Tibial nerve (tissue), 4 donors: Measurements from ENCODE around the gene RBM20. TPM values are rescaled to one million over a fixed set of nuclear protein-coding genes. Genes with fewer than 3 reads are reported as not detected.

ENCODE experiments used
- DNase-seq, 2 donors: peaks; one replicate each; pipeline ENCODE4 v3.0.0-alpha.2; 2019; ENCODE audit warnings: low spot score in 2 of 2
- H3K27ac ChIP-seq, 4 donors: fragments of 200-600 bp; sonication (generic) in 3 of 4; one replicate each; pipeline ENCODE4 v1.5.1; 2017 to 2019; ENCODE audit warnings: mild to moderate bottlenecking in 1 of 4
- H3K27me3 ChIP-seq, 2 donors: fragments of 200-600 bp; sonication (generic) in 1 of 2; one replicate each; pipeline versions ENCODE4 v1.5.1 to v1.6.0; 2017 to 2019
- H3K36me3 ChIP-seq, 3 donors: fragments of 200-600 bp; sonication (generic); one replicate each; pipeline ENCODE4 v1.5.1; 2018 to 2019
- H3K4me1 ChIP-seq, 4 donors: fragments of 200-600 bp; sonication (generic) in 3 of 4; one replicate each; pipeline ENCODE4 v1.5.1; 2017 to 2019
- H3K4me3 ChIP-seq, 4 donors: fragments of 200-600 bp; sonication (generic) in 3 of 4; one replicate each; pipeline ENCODE4 v1.5.1; 2017 to 2019; ENCODE audit warnings: mild to moderate bottlenecking in 1 of 4, moderate library complexity in 1 of 4
- H3K9me3 ChIP-seq, 4 donors: fragments of 200-600 bp; sonication (generic) in 3 of 4; one replicate each; pipeline ENCODE4 v1.5.1; 2017 to 2019
- EP300 ChIP-seq, 2 donors: sonication (generic); formaldehyde crosslinking; IDR thresholded peaks; one replicate each; pipeline ENCODE4 v1.6.1; 2017; ENCODE audit warnings: antibody characterized with exemption in 2 of 2, mild to moderate bottlenecking in 1 of 2
- POLR2A ChIP-seq, 2 donors: fragments of 450-650 bp; IDR thresholded peaks; one replicate each; pipeline ENCODE4 v1.6.1; 2017; ENCODE audit warnings: antibody characterized with exemption in 2 of 2, mild to moderate bottlenecking in 2 of 2, moderate library complexity in 2 of 2
- WGBS, 2 donors: methylation state at CpG; one replicate each; pipeline ENCODE4 v1.1.5; 2018; 5-methylcytosine and 5-hydroxymethylcytosine counted together
- total RNA-seq, 4 donors: library from RNA; depleted of rRNA; stranded (reverse); fragments of >200 nt; gene quantifications; one replicate each; pipeline ENCODE4 v1.1.0, GENCODE V29; 2016
- TF ChIP-seq, protein P1 (sequence below), 5 experiments: fragments of 200-600 bp in 3 of 5; fragments of 450-650 bp in 2 of 5; sonication (generic) in 3 of 5; IDR thresholded peaks; one replicate each; pipeline ENCODE4 v1.5.1; 2016 to 2019; ENCODE audit warnings: antibody characterized with exemption in 5 of 5, mild to moderate bottlenecking in 3 of 5, moderate library complexity in 2 of 5

The RBM20 gene
- total RNA-seq, 4 donors from 2014 or later, result 1.3 to 8.7 (median 2.7) TPM

DNA sequence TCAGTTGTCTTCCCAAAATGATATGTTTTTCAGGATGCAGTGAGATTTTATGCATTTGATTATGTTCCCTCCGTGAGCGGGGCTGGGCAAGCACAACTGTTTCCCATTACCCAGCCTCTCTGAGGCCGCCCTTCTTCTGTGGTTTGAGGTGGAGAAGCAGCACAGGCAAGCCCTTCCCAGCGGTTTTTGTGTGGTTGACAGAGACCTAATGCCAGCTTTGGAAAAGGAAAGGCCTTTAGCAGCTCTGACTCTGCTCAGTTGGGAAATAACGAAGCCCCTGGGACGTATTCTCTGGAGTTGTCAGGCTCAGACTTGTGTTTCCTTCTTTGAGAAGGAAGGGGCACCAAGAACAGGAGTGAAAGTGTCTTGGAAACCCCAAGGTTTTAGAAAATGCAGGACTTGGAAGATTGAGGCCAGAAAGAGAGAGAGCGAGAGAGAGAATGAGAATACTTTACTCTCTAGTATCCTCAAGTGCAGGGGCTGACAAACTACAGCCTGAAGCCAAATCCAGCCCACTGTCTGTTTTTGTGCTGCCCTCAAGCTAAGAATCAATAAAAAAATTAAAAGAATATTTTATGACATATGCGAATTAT is 207.0 kb downstream of the RBM20 start:
- no peak overlapping the region for H3K4me3 ChIP-seq
- peaks cover 0 to 23% (median 2%) of the 10 kb centered on the region in 4 donors for H3K4me1 ChIP-seq
- DNase-seq, result no peak
- no peaks in the 10 kb centered on the region for H3K27me3 ChIP-seq
- no peaks in the 10 kb centered on the region for H3K36me3 ChIP-seq
- peak overlapping the region in 2 of 4 donors; percentile 30 to 43 for H3K27ac ChIP-seq
- H3K9me3 ChIP-seq, result no peaks in the 10 kb centered on the region
- WGBS, 2 donors, result 53 to 66% methylated on average over 8 of the region's 8 CpGs
- no peak for TF ChIP-seq POLR2A (IDR thresholded peaks at IDR 0.05)
- TF ChIP-seq, protein P1, sequence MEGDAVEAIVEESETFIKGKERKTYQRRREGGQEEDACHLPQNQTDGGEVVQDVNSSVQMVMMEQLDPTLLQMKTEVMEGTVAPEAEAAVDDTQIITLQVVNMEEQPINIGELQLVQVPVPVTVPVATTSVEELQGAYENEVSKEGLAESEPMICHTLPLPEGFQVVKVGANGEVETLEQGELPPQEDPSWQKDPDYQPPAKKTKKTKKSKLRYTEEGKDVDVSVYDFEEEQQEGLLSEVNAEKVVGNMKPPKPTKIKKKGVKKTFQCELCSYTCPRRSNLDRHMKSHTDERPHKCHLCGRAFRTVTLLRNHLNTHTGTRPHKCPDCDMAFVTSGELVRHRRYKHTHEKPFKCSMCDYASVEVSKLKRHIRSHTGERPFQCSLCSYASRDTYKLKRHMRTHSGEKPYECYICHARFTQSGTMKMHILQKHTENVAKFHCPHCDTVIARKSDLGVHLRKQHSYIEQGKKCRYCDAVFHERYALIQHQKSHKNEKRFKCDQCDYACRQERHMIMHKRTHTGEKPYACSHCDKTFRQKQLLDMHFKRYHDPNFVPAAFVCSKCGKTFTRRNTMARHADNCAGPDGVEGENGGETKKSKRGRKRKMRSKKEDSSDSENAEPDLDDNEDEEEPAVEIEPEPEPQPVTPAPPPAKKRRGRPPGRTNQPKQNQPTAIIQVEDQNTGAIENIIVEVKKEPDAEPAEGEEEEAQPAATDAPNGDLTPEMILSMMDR (IDR thresholded peaks at IDR 0.05), result no peak
- TF ChIP-seq EP300 (IDR thresholded peaks at IDR 0.05), result no peak

DNA sequence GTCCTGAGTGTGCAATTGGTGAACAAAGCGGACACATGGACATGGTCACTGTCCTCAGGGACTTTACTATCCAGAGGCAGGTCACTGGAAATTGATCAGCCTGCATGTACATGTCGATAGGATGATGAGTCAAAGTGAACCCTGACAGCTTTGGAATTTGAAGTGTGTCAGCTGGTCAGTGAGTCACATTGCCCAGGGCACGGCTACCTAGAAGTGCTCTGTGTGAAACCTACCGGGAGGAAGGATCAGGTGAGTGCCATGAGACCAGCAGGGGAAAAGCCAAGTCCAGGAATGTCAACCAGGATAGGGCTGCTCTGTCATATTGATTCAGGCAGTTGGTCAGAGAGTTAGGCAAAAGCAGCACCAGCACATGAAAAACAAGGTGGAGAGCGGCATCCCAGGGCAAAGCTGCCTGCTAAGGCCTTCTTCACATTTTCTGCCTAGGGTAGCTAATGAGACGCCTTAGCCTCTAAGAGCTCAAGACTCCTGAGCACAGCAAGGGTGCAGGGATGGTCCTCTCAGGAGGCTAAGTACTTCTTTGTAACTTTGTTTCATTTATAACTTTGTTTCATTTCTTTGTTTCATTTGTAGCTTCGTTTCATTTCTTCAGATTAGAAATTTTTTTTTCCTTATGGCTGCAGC is 208.2 kb downstream of the RBM20 start:
- no peak overlapping the region for H3K4me3 ChIP-seq
- peaks cover 0 to 14% (median 2%) of the 10 kb centered on the region in 4 donors for H3K4me1 ChIP-seq
- DNase-seq, result no peak
- no peaks in the 10 kb centered on the region for H3K27me3 ChIP-seq
- WGBS, 2 donors, result 69 to 71% methylated on average over 7 of the region's 7 CpGs
- H3K9me3 ChIP-seq, result no peaks in the 10 kb centered on the region
- no peaks in the 10 kb centered on the region for H3K36me3 ChIP-seq
- TF ChIP-seq EP300 (IDR thresholded peaks at IDR 0.05) (no peak), POLR2A (IDR thresholded peaks at IDR 0.05) (no peak)
- TF ChIP-seq, protein P1 (IDR thresholded peaks at IDR 0.05), result no peak
- no peak overlapping the region for H3K27ac ChIP-seq

DNA sequence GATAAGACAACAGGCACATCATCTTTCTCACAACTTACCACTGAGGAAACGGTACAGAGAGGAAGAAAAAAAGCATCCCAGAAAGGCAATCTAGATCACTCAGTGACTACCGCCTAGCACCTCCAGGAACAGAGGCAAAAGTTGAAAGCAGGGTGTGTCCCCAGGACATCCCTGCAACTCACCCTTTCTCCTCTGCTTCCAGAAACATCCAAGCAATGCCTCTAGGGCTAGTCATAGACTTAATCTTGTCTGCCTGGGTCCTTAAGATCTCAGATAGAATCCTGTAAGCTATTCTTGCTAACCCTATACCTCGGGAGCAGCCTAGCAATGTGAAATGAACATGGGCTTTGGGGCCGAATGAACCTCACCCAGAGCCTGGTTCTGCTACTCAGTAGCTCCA is 208.8 kb downstream of the RBM20 start:
- DNase-seq, result no peak
- H3K27me3 ChIP-seq, result no peaks in the 10 kb centered on the region
- 79 to 86% methylated on average over 4 of the region's 4 CpGs for WGBS, 2 donors
- no peaks in the 10 kb centered on the region for H3K36me3 ChIP-seq
- no peaks in the 10 kb centered on the region for H3K9me3 ChIP-seq
- H3K4me1 ChIP-seq, result peaks cover 0 to 17% (median 2%) of the 10 kb centered on the region in 4 donors
- TF ChIP-seq, protein P1 (IDR thresholded peaks at IDR 0.05), result no peak
- TF ChIP-seq POLR2A (IDR thresholded peaks at IDR 0.05) (no peak), EP300 (IDR thresholded peaks at IDR 0.05) (no peak)
- H3K27ac ChIP-seq, result no peak overlapping the region
- no peak overlapping the region for H3K4me3 ChIP-seq

GRCh38 chr10:110853921-110854605 is 209.9 kb downstream of the RBM20 start:
- Histone ChIP-seq H3K27me3 (no peaks in the 10 kb centered on the region), H3K4me3 (no peak overlapping the region), H3K9me3 (no peaks in the 10 kb centered on the region), H3K4me1 (peaks cover 0 to 26% (median 9%) of the 10 kb centered on the region in 4 donors), H3K36me3 (no peaks in the 10 kb centered on the region), H3K27ac (no peak overlapping the region)
- TF ChIP-seq, protein P1 (IDR thresholded peaks at IDR 0.05), result no peak
- TF ChIP-seq EP300 (IDR thresholded peaks at IDR 0.05), result no peak
- no peak for TF ChIP-seq POLR2A (IDR thresholded peaks at IDR 0.05)
- no peak for DNase-seq
